Panc1 (cell line): ENCODE data around the gene PTPRR. TPM values are rescaled to one million over a fixed set of nuclear protein-coding genes. Genes with fewer than 3 reads are reported as not detected.

Experiments
- ATAC-seq: fragments of 200-7000 bp; cut with Tn5 transposase; 2 replicates; pipeline ENCODE4 v1.9.1; 2020; ENCODE audit warnings: mild to moderate bottlenecking, moderate library complexity
- BruUV-seq: library from RNA; stranded (reverse); fragments of 400-500 nt; replicated peaks from 2 replicates; lab custom pipeline; 2021; lab: Mats Ljungman, UMichigan
- CTCF ChIA-PET: fragments of 300-600 bp; sonication (Branson Sonifier 250); formaldehyde crosslinking; loops from one replicate; lab custom pipeline; 2022; ENCODE audit warnings: antibody characterized with exemption; lab: Charles Lee
- POLR2A ChIA-PET: fragments of 300-600 bp; sonication (Branson Sonifier 250); formaldehyde crosslinking; loops from one replicate; lab custom pipeline; 2022; ENCODE audit warnings: antibody characterized with exemption; lab: Charles Lee
- DNase-seq: peaks from one replicate; pipeline ENCODE4 v3.0.0-alpha.2; 2010; ENCODE audit warnings: low read depth, low spot score
- H3K27ac ChIP-seq: 2 replicates; pipeline ENCODE4 v1.5.1; 2011; ENCODE audit warnings: mild to moderate bottlenecking, low read length, inconsistent platforms
- H3K27me3 ChIP-seq: fragments of 200-500 bp; sonication (Bioruptor generic); 2 replicates; pipeline ENCODE4 v1.6.0; 2014; ENCODE audit warnings: low read length, inconsistent platforms; ENCODE audit not compliant: control insufficient read depth, insufficient read depth
- H3K36me3 ChIP-seq: fragments of 200-500 bp; sonication (Bioruptor generic); 2 replicates; pipeline ENCODE4 v1.5.1; 2014; ENCODE audit warnings: inconsistent platforms, mild to moderate bottlenecking, low read length, moderate library complexity; ENCODE audit not compliant: control insufficient read depth, insufficient read depth
- H3K4me1 ChIP-seq: 2 replicates; pipeline ENCODE4 v1.5.1; 2011; ENCODE audit warnings: inconsistent platforms, mild to moderate bottlenecking, low read length, moderate library complexity; ENCODE audit not compliant: control insufficient read depth, insufficient read depth
- H3K4me3 ChIP-seq, 2 experiments: 2 replicates each; pipeline ENCODE4 v1.5.1; 2011 to 2012; ENCODE audit warnings: low read depth in 2 of 2, low read length in 2 of 2, mild to moderate bottlenecking in 2 of 2, inconsistent platforms in 1 of 2, moderate library complexity in 1 of 2
- H3K9me3 ChIP-seq: fragments of 200-500 bp; sonication (Bioruptor generic); 2 replicates; pipeline ENCODE4 v1.5.1; 2014; ENCODE audit warnings: low read depth, mild to moderate bottlenecking, inconsistent platforms, low read length, moderate library complexity; ENCODE audit not compliant: control insufficient read depth, insufficient read depth
- CTCF ChIP-seq: fragments of 450-650 bp; IDR thresholded peaks from 2 replicates; pipeline ENCODE4 v1.5.1; 2017; ENCODE audit warnings: mild to moderate bottlenecking
- POLR2AphosphoS5 ChIP-seq: IDR thresholded peaks from 2 replicates; pipeline ENCODE4 v1.6.1; 2012; ENCODE audit warnings: mild to moderate bottlenecking, low read depth, low read length, moderate library complexity
- REST ChIP-seq, 2 experiments: IDR thresholded peaks; 2 replicates each; pipeline ENCODE4 v1.6.1; 2011 to 2012; ENCODE audit warnings: low read depth in 2 of 2, control low read depth in 1 of 2, low read length in 1 of 2, mild to moderate bottlenecking in 1 of 2, moderate library complexity in 1 of 2; ENCODE audit not compliant: insufficient read depth in 1 of 2
- SIN3A ChIP-seq: IDR thresholded peaks from 2 replicates; pipeline ENCODE4 v1.6.1; 2012; ENCODE audit warnings: low read depth, mild to moderate bottlenecking, low read length, moderate library complexity, borderline replicate concordance; ENCODE audit not compliant: insufficient read depth
- TCF7L2 ChIP-seq: IDR thresholded peaks from 2 replicates; pipeline ENCODE4 v1.6.1; 2011; ENCODE audit warnings: mild to moderate bottlenecking, low read depth, low read length, inconsistent platforms
- in situ Hi-C: cut with HindIII; loops from 2 replicates; pipeline ENCODE4 v1.10.0; 2016; ENCODE audit warnings: low sequenced_read_pairs, low pct_unique_long_range_greater_than_20kb
- intact Hi-C: fragments of 100-400 bp; cut with micrococcal nuclease; formaldehyde crosslinking; loops from one replicate; pipeline ENCODE4 v1.10.0; 2022; ENCODE audit not compliant: unreplicated experiment
- total RNA-seq: library from RNA; stranded (reverse); gene quantifications from one replicate; pipeline ENCODE4 v1.2.1, GENCODE V29; 2021; ENCODE audit not compliant: unreplicated experiment

The PTPRR gene
- total RNA-seq, 1 experiment from 2014 or later: not detected

GRCh38 chr12:70815056-70815455 lies 105.5 kb downstream of the PTPRR start:
- Histone ChIP-seq H3K4me3 (no peak overlapping the region), H3K9me3 (peaks cover 3% of the 10 kb centered on the region; the same call in 1 of the 2 replicates), H3K27me3 (no peaks in the 10 kb centered on the region), H3K36me3 (no peaks in the 10 kb centered on the region), H3K27ac (no peak overlapping the region), H3K4me1 (no peaks in the 10 kb centered on the region)
- in situ Hi-C loops (no loop called here), intact Hi-C loops (no loop called here)
- ATAC-seq: no peak
- ChIA-PET CTCF (no interaction called here), POLR2A (no interaction called here)
- DNase-seq: no peak
- TF ChIP-seq TCF7L2 (no peak), POLR2AphosphoS5 (no peak), SIN3A (no peak), CTCF (no peak), REST (IDR thresholded peaks at IDR 0.05; ENCODE audit: insufficient read depth in 1 of 2, low read depth in 2 of 2, low read length in 1 of 2) (no peak)
- no TSS peak for BruUV-seq

GRCh38 chr12:70813559-70813958 lies 107.0 kb downstream of the PTPRR start:
- Histone ChIP-seq H3K27me3 (no peaks in the 10 kb centered on the region), H3K9me3 (peaks cover 3% of the 10 kb centered on the region; the same call in 1 of the 2 replicates), H3K36me3 (no peaks in the 10 kb centered on the region), H3K27ac (no peak overlapping the region), H3K4me1 (no peaks in the 10 kb centered on the region), H3K4me3 (no peak overlapping the region)
- TF ChIP-seq TCF7L2: no peak
- no peak for TF ChIP-seq POLR2AphosphoS5
- TF ChIP-seq SIN3A: no peak
- no peak for TF ChIP-seq CTCF
- TF ChIP-seq REST (IDR thresholded peaks at IDR 0.05; ENCODE audit: insufficient read depth in 1 of 2, low read depth in 2 of 2, low read length in 1 of 2): no peak
- in situ Hi-C loops: no loop called here
- POLR2A ChIA-PET: no interaction called here
- ATAC-seq (no peak), DNase-seq (no peak)
- intact Hi-C loops: no loop called here
- CTCF ChIA-PET: no interaction called here
- BruUV-seq: no TSS peak
